Measurements from ENCODE around the gene CNGB1. TPM values are rescaled to one million over a fixed set of nuclear protein-coding genes. Genes with fewer than 3 reads are reported as not detected.
"Not testable (repeated sequence)": the region's sequence is repeated elsewhere in the genome, so short reads cannot be mapped to it uniquely, and the experiment has no call there.

The CNGB1 gene
- total and polyA plus RNA-seq, 9 donors, result 0.11 TPM; not detected in 8

- WGBS, 3 donors, result 63 to 68% (median 65%) methylated on average over 11 of the region's 11 CpGs
- intact Hi-C loops (cut with DNase I), result loop anchor here in 2 of 4 donors (5.0 to 10.0 kb wide), 2 partner anchors 103 to 435 kb away; no protein-coding TSS in a partner anchor
- no peaks in the 10 kb centered on the region for H3K9me3 ChIP-seq
Observed at GRCh38 chr16:58009856-58010416, 39.0 kb upstream of the CNGB1 start.

GRCh38 chr16:58004736-58005135 lies 33.8 kb upstream of the CNGB1 start:
- H3K36me3 ChIP-seq; H3K4me3 ChIP-seq; H3K27me3 ChIP-seq; H3K27ac ChIP-seq; H3K9me3 ChIP-seq; H3K4me1 ChIP-seq (ENCODE audit: insufficient read depth); DNase-seq: not testable (repeated sequence)
- WGBS, 3 donors, result 83 to 91% (median 86%) methylated on average over 12 of the region's 12 CpGs
- intact Hi-C loops (cut with DNase I), result loop anchor here (5.0 to 10.0 kb wide), 3 partner anchors 97 to 430 kb away; no protein-coding TSS in a partner anchor

More at GRCh38 chr16:58009856-58010416, 39.0 kb upstream of the CNGB1 start:
- DNase-seq, result no peak
- no peak for TF ChIP-seq EP300 (IDR thresholded peaks at IDR 0.05)
- TF ChIP-seq, protein P1, sequence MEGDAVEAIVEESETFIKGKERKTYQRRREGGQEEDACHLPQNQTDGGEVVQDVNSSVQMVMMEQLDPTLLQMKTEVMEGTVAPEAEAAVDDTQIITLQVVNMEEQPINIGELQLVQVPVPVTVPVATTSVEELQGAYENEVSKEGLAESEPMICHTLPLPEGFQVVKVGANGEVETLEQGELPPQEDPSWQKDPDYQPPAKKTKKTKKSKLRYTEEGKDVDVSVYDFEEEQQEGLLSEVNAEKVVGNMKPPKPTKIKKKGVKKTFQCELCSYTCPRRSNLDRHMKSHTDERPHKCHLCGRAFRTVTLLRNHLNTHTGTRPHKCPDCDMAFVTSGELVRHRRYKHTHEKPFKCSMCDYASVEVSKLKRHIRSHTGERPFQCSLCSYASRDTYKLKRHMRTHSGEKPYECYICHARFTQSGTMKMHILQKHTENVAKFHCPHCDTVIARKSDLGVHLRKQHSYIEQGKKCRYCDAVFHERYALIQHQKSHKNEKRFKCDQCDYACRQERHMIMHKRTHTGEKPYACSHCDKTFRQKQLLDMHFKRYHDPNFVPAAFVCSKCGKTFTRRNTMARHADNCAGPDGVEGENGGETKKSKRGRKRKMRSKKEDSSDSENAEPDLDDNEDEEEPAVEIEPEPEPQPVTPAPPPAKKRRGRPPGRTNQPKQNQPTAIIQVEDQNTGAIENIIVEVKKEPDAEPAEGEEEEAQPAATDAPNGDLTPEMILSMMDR (IDR thresholded peaks at IDR 0.05), result no peak
- no peak for TF ChIP-seq POLR2A (IDR thresholded peaks at IDR 0.05)
- H3K27me3 ChIP-seq, result no peaks in the 10 kb centered on the region
- no peak overlapping the region for H3K27ac ChIP-seq
- H3K36me3 ChIP-seq, result no peaks in the 10 kb centered on the region
- H3K4me1 ChIP-seq (ENCODE audit: insufficient read depth), result no peaks in the 10 kb centered on the region
- no peak overlapping the region for H3K4me3 ChIP-seq

GRCh38 chr16:58002936-58003335 lies 32.0 kb upstream of the CNGB1 start:
- H3K4me3 ChIP-seq, result no peak overlapping the region
- peaks cover 4% of the 10 kb centered on the region for H3K4me1 ChIP-seq (ENCODE audit: insufficient read depth)
- intact Hi-C loops (cut with DNase I), result loop anchor here (5.0 to 10.0 kb wide), 3 partner anchors 96 to 428 kb away; no protein-coding TSS in a partner anchor
- WGBS, 3 donors, result 94 to 98% (median 95%) methylated on average over 5 of the region's 5 CpGs
- H3K9me3 ChIP-seq, result no peaks in the 10 kb centered on the region
- H3K36me3 ChIP-seq, result no peaks in the 10 kb centered on the region
- no peak for TF ChIP-seq POLR2A (IDR thresholded peaks at IDR 0.05)
- TF ChIP-seq EP300 (IDR thresholded peaks at IDR 0.05), result no peak
- TF ChIP-seq, protein P1 (IDR thresholded peaks at IDR 0.05), result no peak
- H3K27ac ChIP-seq, result no peak overlapping the region
- DNase-seq, result no peak
- no peaks in the 10 kb centered on the region for H3K27me3 ChIP-seq

DNA sequence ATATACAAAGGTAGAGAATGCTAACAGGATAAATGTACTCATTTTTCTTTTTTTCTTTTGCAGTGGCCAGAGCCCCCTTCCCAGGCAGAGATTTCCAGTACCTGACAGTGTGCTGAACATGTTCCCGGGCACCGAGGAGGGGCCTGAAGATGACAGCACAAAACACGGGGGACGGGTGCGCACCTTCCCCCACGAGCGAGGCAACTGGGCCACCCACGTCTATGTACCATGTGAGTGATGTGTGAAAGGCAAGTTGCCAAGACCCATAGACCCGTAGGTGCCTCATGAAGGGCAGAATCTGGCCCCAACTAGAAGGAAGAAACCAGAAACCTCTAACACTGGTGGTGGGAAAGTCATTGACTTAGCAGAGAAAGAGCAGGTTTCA lies 31.5 kb upstream of the CNGB1 start:
- no peak overlapping the region for H3K27ac ChIP-seq
- TF ChIP-seq, protein P1 (IDR thresholded peaks at IDR 0.05), result no peak
- TF ChIP-seq POLR2A (IDR thresholded peaks at IDR 0.05) (no peak), EP300 (IDR thresholded peaks at IDR 0.05) (no peak)
- peaks cover 4% of the 10 kb centered on the region for H3K4me1 ChIP-seq (ENCODE audit: insufficient read depth)
- DNase-seq, result no peak
- no peak overlapping the region for H3K4me3 ChIP-seq
- intact Hi-C loops (cut with DNase I), result loop anchor here (5.0 to 10.0 kb wide), 3 partner anchors 95 to 428 kb away; no protein-coding TSS in a partner anchor
- no peaks in the 10 kb centered on the region for H3K9me3 ChIP-seq
- no peaks in the 10 kb centered on the region for H3K36me3 ChIP-seq
- WGBS, 3 donors, result 72 to 77% (median 76%) methylated on average over 9 of the region's 9 CpGs
- H3K27me3 ChIP-seq, result no peaks in the 10 kb centered on the region

DNA sequence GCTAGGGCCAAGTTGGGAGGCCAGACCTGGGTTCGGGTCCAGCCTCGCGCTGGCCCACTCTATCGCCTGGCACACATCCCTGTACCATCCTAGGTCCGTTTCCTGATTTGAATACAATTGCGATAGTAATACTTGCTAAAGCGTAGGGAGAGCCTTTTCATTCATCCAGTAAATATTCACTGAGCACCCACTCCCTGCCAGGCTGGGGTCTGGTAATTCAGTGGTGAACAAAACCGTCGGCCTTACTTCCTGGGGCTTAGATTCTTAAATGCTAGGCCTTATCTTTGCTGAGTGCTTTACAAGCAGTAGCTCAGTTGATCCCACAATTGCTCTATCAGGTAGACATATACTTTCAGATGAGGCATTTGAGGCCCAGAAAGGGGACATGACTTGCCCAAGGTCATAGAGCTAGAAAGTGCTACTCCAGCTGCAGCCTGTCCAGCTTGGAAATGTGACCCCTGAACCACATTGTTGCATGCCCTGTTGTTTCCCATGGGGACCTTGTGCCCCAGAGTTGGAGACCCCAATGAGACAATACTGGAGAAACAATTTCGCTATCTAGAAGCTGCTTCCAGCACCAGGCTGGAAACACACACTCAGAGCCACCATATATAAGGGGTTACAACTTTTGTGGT lies 31.0 kb upstream of the CNGB1 start:
- Histone ChIP-seq H3K27ac (peak overlapping the region in 1 of 2 donors; percentile 77), H3K27me3 (no peaks in the 10 kb centered on the region), H3K9me3 (no peaks in the 10 kb centered on the region), H3K4me1 (ENCODE audit: insufficient read depth) (peaks cover 4% of the 10 kb centered on the region), H3K4me3 (peak overlapping the region; percentile 69), H3K36me3 (no peaks in the 10 kb centered on the region)
- 28 to 34% (median 30%) methylated on average over 10 of the region's 10 CpGs for WGBS, 3 donors
- TF ChIP-seq, protein P1 (IDR thresholded peaks at IDR 0.05), result no peak
- TF ChIP-seq POLR2A (IDR thresholded peaks at IDR 0.05), result no peak
- no peak for TF ChIP-seq EP300 (IDR thresholded peaks at IDR 0.05)
- intact Hi-C loops (cut with DNase I), result loop anchor here (5.0 to 10.0 kb wide), 3 partner anchors 95 to 427 kb away; no protein-coding TSS in a partner anchor
- no peak for DNase-seq

Data from ovary (tissue), 9 donors.